GM21825 (cell line): Measurements from ENCODE around the gene MAP4K3.

Source experiments
- ATAC-seq: cut with Tn5 transposase; IDR thresholded peaks from one replicate; pipeline ENCODE4 v1.9.1; 2021; ENCODE audit warnings: mild to moderate bottlenecking, moderate library complexity; ENCODE audit not compliant: unreplicated experiment

Gene MAP4K3

DNA sequence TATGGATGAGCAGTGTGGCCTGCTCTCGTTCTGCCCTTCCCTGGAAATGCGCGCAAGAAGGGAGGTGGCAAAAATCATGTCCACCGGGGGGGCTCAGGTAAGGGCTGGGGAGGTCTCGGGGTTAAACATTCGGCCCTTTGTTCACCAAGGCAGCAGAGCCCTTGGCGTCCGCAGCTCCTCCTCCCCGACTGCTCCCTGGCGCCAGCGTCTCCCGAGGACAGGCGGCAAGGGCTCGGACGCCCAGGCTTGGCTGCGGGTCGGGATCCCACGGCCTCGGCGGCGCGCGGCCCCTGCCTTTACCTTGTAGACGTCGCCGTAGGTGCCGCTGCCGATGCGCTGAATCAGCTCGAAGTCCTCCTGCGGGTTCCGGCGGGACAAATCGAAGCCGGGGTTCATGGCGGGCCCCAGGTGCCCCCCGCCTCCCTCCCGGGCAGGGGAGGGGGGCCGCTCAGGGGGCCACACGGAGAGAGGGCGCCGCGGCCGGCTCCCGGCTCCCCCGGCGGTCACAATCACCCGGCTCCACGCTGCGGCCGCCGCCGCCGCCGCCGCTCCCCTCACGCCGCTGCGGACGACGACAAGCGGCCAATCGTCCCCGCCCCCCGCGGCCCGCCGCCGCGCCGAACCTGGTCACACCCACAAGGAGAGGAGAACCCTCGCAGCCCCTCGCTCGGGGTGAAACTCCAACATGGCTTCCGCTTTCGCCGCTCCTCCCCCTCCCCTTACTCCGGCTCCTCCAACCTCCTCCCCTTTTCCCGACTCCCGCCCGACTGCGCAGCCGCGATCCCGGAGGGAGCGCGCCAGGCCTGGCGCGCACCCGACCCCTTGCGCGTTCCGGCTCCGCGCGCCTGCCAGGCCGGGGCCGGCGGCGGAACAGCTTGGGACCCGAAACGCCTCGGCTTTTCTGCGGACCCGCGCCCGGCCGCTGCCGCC, at the start of gene MAP4K3:
MAP4K3 (minus strand) TSS at position 694 of the 930 bp plus-strand sequence; CDS start at position 396, 298 bp downstream.
- ATAC-seq, result peak; percentile 70

DNA sequence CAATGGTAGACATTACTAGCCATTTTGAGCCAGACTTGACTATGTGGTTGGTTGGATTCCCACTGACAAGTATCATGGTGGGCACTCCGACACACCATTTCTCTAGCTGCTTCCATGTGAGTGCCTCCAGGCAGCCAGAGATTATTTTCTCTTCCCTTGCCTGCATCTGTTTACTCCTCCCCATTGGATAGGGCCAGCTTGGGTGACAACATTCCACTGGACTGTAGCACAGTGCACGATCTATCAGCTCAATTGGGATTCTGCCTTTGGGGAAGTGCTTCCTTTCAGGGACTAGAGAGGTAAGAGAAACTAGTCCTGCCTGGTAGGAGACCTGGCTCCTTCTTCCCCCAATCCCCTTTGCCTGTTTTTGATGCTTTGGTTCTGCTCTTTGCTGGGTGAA, 49.0 kb upstream of the MAP4K3 start:
- ATAC-seq, result no peak

DNA sequence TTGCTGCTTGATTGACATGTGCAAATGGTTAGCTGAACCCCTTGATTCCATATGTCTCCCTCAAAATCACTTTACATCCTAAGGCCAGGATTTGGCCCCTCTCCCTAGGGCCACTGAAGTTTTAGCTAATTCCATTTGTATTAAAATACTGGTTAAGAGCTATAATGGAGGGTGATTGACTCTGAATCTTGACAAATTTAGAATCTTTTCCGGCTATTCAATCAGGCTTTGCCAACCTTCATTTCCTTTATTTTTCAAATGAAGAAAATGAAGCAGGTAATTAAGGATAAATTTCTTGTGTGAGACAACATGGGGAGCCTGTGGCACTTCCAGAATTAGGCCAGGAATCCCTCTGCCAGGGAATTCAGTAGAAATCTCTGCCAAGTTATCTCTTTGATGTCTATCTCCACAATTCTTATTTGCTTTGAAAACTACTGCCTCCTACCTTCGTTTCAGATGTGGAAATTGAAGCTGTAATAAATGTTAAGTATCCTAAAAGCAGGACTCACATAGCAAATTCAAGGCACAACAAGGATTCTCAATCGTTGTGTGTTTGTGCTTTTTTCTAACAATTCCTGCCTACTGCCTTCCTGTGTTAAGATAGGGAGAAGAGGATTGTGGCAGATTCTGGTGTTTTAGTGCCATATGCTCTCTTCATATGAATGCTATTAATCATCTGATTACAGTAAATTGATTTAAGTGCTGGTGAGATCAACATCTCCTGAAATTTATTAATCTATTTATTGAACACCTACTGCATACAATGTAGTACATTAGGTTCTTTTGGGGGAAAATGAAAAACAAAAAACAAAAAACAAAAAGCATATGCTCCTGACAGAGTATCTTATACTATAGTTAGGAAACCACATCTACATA, 47.8 kb upstream of the MAP4K3 start:
- no peak for ATAC-seq

GRCh38 chr2:39484206-39484605, 47.1 kb upstream of the MAP4K3 start:
- ATAC-seq, result no peak

- ATAC-seq, result no peak
These were observed 46.4 kb upstream of the MAP4K3 start for GRCh38 chr2:39483534-39483933.

DNA sequence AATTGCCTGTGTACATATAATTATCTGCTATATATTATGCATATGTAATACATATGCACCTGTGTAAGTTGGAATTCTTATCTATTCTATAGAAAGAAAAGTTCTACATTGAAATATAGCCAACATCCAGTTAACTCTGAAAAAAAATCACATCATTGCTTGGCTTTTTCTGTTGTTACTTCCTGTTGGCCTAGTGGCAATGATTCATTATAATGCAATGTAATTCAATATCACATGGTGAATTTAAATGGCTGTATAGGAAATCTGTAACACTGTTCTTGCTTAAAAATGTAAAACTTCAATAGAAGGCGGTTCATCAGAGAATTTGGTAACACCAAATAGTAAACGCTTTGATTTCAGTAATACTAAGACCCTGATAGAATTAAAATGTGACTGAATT, 44.5 kb upstream of the MAP4K3 start:
- no peak for ATAC-seq

- no peak for ATAC-seq
These were observed 42.6 kb upstream of the MAP4K3 start for GRCh38 chr2:39479696-39480095.

DNA sequence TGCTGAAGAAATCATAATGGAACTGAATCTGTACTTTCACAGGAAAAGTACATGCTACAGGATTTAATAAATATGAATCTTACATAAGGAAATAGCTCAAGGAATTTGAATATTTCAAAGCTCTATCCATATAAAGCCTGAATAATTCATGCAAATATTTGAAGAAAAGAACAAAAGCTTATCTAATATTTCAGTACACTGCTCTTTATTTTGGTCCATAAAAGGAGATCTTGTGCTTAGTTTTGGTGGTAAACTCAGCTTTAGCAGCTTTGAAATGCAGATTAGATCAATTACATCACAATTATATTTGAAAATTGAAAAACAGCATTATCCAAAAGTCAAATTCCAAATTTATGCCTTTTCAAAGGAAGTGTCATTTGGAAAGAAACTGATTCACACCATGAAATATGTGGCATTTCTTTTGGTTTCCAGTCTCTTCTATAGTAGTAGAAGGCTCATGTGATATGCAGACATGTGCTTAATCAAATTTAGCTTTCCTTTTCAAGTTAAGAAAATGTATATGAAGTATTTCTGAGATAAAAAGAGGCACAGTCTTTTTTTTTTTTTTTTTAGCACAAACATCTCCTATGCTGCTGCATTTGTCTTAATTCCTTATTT, 42.1 kb upstream of the MAP4K3 start:
- ATAC-seq, result no peak

- peak; percentile 95 for ATAC-seq
These were observed 39.4 kb upstream of the MAP4K3 start for GRCh38 chr2:39476524-39476923.

GRCh38 chr2:39475006-39475405, 37.9 kb upstream of the MAP4K3 start:
- no peak for ATAC-seq

DNA sequence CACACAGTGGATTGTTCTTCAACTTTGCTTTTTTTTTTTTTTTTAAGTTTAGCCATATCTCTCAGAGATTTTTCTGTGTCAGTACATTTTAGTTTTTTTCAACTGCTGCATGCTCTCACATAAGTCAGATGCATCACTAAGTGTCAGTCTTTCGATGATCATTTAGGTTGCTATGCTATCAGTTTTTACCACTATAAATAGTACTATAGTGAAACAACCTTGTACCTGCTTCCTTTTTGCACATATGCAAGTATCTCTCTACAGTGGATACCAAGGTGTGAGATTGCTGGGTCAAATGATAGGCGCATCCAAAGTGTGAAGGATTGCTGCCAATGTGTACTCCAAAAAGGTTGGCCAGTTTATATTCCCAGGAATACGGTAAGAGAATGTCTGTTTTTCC, 33.5 kb upstream of the MAP4K3 start:
- ATAC-seq, result peak; percentile 43

DNA sequence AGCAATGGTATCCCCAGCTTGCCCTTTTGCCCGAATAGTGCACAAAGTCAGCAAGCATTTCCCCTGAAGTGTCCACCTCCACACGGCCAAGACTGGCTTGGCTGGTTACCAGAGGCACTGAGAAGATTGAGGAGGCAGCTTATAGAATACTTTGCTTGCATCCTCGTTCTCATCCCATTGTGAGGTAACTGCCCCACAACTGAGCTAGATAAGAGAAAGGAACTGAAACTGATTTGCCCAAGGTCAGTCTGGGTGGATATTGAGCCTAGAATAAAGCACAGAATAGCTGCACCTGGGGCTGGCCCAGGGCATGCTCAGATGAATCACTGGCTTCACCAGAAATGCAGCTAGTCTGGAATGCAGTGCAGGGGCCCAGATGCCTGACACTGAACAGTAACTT, 32.7 kb upstream of the MAP4K3 start:
- peak; percentile 88 for ATAC-seq

GRCh38 chr2:39468579-39469451, 31.7 kb upstream of the MAP4K3 start:
- ATAC-seq, result no peak

- ATAC-seq, result no peak
These were observed 29.2 kb upstream of the MAP4K3 start for GRCh38 chr2:39466311-39466710.

- no peak for ATAC-seq
These were observed 27.8 kb upstream of the MAP4K3 start for GRCh38 chr2:39464864-39465263.

GRCh38 chr2:39455826-39456225, 18.7 kb upstream of the MAP4K3 start:
- ATAC-seq, result no peak

DNA sequence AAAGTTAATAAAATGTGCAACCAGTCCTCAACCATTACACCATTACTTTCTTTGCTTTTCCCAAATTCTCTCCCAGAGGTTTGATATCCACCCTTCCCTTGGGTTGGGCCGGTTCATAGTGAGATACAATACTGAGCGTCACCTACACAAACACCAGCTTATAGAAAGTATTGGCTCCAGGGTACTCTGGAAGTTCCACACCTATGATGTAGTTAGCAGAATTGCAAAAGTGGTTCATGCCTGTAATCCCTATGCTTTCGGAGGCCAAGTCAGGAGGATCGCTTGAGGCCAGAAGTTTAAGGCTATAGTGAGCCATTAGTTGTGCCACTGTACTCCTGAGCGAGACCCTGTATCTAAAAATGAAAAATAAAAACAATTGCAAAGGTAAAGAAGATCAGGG, 15.3 kb upstream of the MAP4K3 start:
- ATAC-seq, result no peak

DNA sequence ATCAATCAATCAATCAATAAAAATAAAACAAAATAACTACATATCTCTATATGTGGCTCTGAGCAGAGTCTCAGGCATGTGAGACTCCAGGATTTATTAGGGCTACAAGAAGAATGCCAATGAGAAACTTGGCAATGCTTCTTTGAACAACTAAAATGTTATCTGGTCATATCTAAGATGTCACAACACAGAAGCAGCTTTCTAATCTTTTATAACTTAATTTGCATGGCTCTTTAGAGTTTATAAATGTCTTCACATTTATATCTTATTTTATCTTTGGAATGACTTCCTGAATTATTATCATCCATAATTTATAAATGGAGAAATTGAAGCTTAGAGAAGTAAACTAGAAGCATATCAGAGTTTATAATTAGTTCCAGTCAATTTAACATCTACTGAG, 14.9 kb upstream of the MAP4K3 start:
- no peak for ATAC-seq

DNA sequence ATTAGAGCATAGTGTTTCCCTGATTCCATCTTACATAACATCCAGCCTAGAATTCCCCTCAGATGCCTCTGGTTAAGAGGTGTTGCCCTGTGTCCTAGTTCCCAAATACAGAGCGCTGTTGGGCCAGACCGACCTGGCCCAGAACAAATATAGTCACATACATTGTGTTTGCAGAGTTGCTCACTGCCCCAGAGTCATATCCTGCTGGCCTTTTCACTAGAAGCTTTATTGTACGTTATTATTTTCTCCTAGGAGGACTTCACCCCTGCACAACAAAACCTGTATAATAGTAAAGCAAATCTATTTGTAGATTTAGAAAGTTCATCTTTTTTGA, 11.1 kb upstream of the MAP4K3 start:
- no peak for ATAC-seq
